HEK293 (cell line): ENCODE data around the gene RGS14.

Experiments
- CTCF ChIA-PET: fragments of 350-600 bp; formaldehyde crosslinking; extraction: SDS; loops from one replicate; lab custom pipeline; 2021; ENCODE audit warnings: antibody characterized with exemption; lab: Yijun Ruan, JAX
- POLR2A ChIA-PET: fragments of 300-600 bp; formaldehyde crosslinking; extraction: SDS; loops from one replicate; lab custom pipeline; 2020; ENCODE audit warnings: antibody characterized with exemption, inconsistent platforms; lab: Yijun Ruan, JAX
- H3K27ac ChIP-seq: fragments of 200-500 bp; sonication (Bioruptor generic); 2 replicates; pipeline ENCODE4 v1.5.1; 2014; ENCODE audit warnings: low read depth, low read length, control low read depth, inconsistent platforms; ENCODE audit errors: extremely low read depth
- H3K36me3 ChIP-seq, 2 experiments: fragments of 200-500 bp in 1 of 2; sonication (Bioruptor generic) in 1 of 2; 1 replicate in 1 of 2; 2 replicates in 1 of 2; pipeline ENCODE4 v1.5.1; 2014 to 2017; ENCODE audit warnings: inconsistent platforms in 2 of 2, low read length in 2 of 2; ENCODE audit not compliant: control insufficient read depth in 2 of 2, insufficient read depth in 1 of 2
- H3K4me1 ChIP-seq: fragments of 200-500 bp; sonication (Bioruptor generic); 2 replicates; pipeline ENCODE4 v1.5.1; 2014; ENCODE audit warnings: mild to moderate bottlenecking, low read length, inconsistent platforms; ENCODE audit not compliant: control insufficient read depth, insufficient read depth
- H3K4me3 ChIP-seq: 2 replicates; pipeline ENCODE4 v1.5.1; 2011; ENCODE audit warnings: low read depth, mild to moderate bottlenecking, control low read depth, low read length, moderate library complexity
- H3K9me3 ChIP-seq: fragments of 200-500 bp; sonication (Bioruptor generic); 2 replicates; pipeline ENCODE4 v1.5.1; 2014; ENCODE audit warnings: low read depth, low read length, inconsistent platforms; ENCODE audit not compliant: control insufficient read depth, insufficient read depth
- FEZF1 ChIP-seq: fragments of 450-650 bp; formaldehyde crosslinking; IDR thresholded peaks from 2 replicates; pipeline ENCODE4 v1.5.1; 2016; ENCODE audit warnings: missing biosample characterization, missing genetic modification characterization
- HOXA7 ChIP-seq: sonication (generic); formaldehyde crosslinking; IDR thresholded peaks from 2 replicates; pipeline ENCODE4 v1.8.1; 2022; ENCODE audit warnings: missing genetic modification reagents, borderline replicate concordance
- HOXD13 ChIP-seq: sonication (generic); formaldehyde crosslinking; IDR thresholded peaks from 2 replicates; pipeline ENCODE4 v1.8.0; 2022; ENCODE audit warnings: missing genetic modification reagents, borderline replicate concordance
- YY1 ChIP-seq: fragments of 450-650 bp; formaldehyde crosslinking; IDR thresholded peaks from 2 replicates; pipeline ENCODE4 v1.5.1; 2018; ENCODE audit warnings: missing biosample characterization, missing genetic modification characterization
- ZBTB1 ChIP-seq: fragments of 450-650 bp; formaldehyde crosslinking; IDR thresholded peaks from 2 replicates; pipeline ENCODE4 v1.5.1; 2016; ENCODE audit warnings: missing biosample characterization, missing genetic modification characterization
- ZBTB20 ChIP-seq: fragments of 450-650 bp; formaldehyde crosslinking; IDR thresholded peaks from 2 replicates; pipeline ENCODE4 v1.5.1; 2016; ENCODE audit warnings: missing biosample characterization, missing genetic modification characterization
- ZBTB26 ChIP-seq: fragments of 450-650 bp; formaldehyde crosslinking; optimal IDR thresholded peaks from 2 replicates; pipeline ENCODE3; 2016; ENCODE audit warnings: missing biosample characterization, mild to moderate bottlenecking, missing genetic modification characterization
- ZFP3 ChIP-seq: fragments of 450-650 bp; formaldehyde crosslinking; IDR thresholded peaks from 2 replicates; pipeline ENCODE4 v1.5.1; 2016; ENCODE audit warnings: low read depth, missing biosample characterization, missing genetic modification characterization
- ZFP69B ChIP-seq: fragments of 450-650 bp; formaldehyde crosslinking; IDR thresholded peaks from 2 replicates; pipeline ENCODE4 v1.5.1; 2016; ENCODE audit warnings: missing biosample characterization, missing genetic modification characterization
- ZNF132 ChIP-seq: fragments of 450-650 bp; formaldehyde crosslinking; IDR thresholded peaks from 2 replicates; pipeline ENCODE4 v1.5.1; 2017; ENCODE audit warnings: missing biosample characterization, missing genetic modification characterization, borderline replicate concordance
- ZNF155 ChIP-seq: fragments of 450-650 bp; formaldehyde crosslinking; IDR thresholded peaks from 2 replicates; pipeline ENCODE4 v1.5.1; 2016; ENCODE audit warnings: missing biosample characterization, missing genetic modification characterization
- ZNF211 ChIP-seq: fragments of 450-650 bp; formaldehyde crosslinking; IDR thresholded peaks from 2 replicates; pipeline ENCODE4 v1.5.1; 2016; ENCODE audit warnings: low read depth, missing biosample characterization, missing genetic modification characterization
- ZNF214 ChIP-seq: fragments of 450-650 bp; formaldehyde crosslinking; IDR thresholded peaks from 2 replicates; pipeline ENCODE4 v1.5.1; 2017; ENCODE audit warnings: missing biosample characterization, mild to moderate bottlenecking, missing genetic modification characterization, borderline replicate concordance
- ZNF274 ChIP-seq, 2 experiments: fragments of 200-500 bp in 1 of 2; fragments of 450-650 bp in 1 of 2; sonication (Bioruptor generic) in 1 of 2; formaldehyde crosslinking in 1 of 2; IDR thresholded peaks; 2 replicates each; pipeline versions ENCODE4 v1.5.1 to v1.6.1; 2014 to 2016; ENCODE audit warnings: borderline replicate concordance in 1 of 2, inconsistent platforms in 1 of 2, low read length in 1 of 2, missing biosample characterization in 1 of 2, missing genetic modification characterization in 1 of 2
- ZNF335 ChIP-seq: fragments of 450-650 bp; formaldehyde crosslinking; conservative IDR thresholded peaks from 2 replicates; pipeline ENCODE4 v1.5.1; 2016; ENCODE audit warnings: missing biosample characterization, missing genetic modification characterization
- ZNF37A ChIP-seq: fragments of 450-650 bp; IDR thresholded peaks from 2 replicates; pipeline ENCODE4 v1.5.1; 2018; ENCODE audit warnings: missing biosample characterization, missing genetic modification characterization
- ZNF416 ChIP-seq: fragments of 450-650 bp; formaldehyde crosslinking; IDR thresholded peaks from 2 replicates; pipeline ENCODE4 v1.5.1; 2016; ENCODE audit warnings: missing biosample characterization, missing genetic modification characterization
- ZNF521 ChIP-seq: fragments of 450-650 bp; formaldehyde crosslinking; IDR thresholded peaks from 2 replicates; pipeline ENCODE4 v1.5.1; 2017; ENCODE audit warnings: missing biosample characterization, mild to moderate bottlenecking, missing genetic modification characterization
- ZNF561 ChIP-seq: fragments of 450-650 bp; IDR thresholded peaks from 2 replicates; pipeline ENCODE4 v1.5.1; 2018; ENCODE audit warnings: missing biosample characterization, missing genetic modification characterization, borderline replicate concordance
- ZNF645 ChIP-seq: fragments of 450-650 bp; formaldehyde crosslinking; IDR thresholded peaks from 2 replicates; pipeline ENCODE4; 2016; ENCODE audit warnings: missing biosample characterization, missing genetic modification characterization
- ZNF76 ChIP-seq: fragments of 450-650 bp; formaldehyde crosslinking; IDR thresholded peaks from 2 replicates; pipeline ENCODE4; 2016; ENCODE audit warnings: low read depth, missing biosample characterization, missing genetic modification characterization, borderline replicate concordance
- ZNF791 ChIP-seq: fragments of 450-650 bp; formaldehyde crosslinking; IDR thresholded peaks from 2 replicates; pipeline ENCODE4 v1.5.1; 2016; ENCODE audit warnings: missing biosample characterization, missing genetic modification characterization
- ZSCAN23 ChIP-seq: fragments of 450-650 bp; formaldehyde crosslinking; IDR thresholded peaks from 2 replicates; pipeline ENCODE4 v1.5.1; 2016; ENCODE audit warnings: missing biosample characterization, missing genetic modification characterization
- ZSCAN30 ChIP-seq: fragments of 450-650 bp; IDR thresholded peaks from 2 replicates; pipeline ENCODE4 v1.5.1; 2018; ENCODE audit warnings: missing biosample characterization, mild to moderate bottlenecking, missing genetic modification characterization, moderate library complexity
- TF ChIP-seq, protein P1 (sequence below): fragments of 450-650 bp; formaldehyde crosslinking; IDR thresholded peaks from 2 replicates; pipeline ENCODE4 v1.5.1; 2016; ENCODE audit warnings: missing biosample characterization, missing genetic modification characterization
- TF ChIP-seq, protein P2 (sequence below): fragments of 450-650 bp; formaldehyde crosslinking; IDR thresholded peaks from 2 replicates; pipeline ENCODE4 v1.5.1; 2016; ENCODE audit warnings: missing biosample characterization, missing genetic modification characterization

RGS14 gene

GRCh38 chr5:177355162-177355867 lies 2.4 kb upstream of the RGS14 start (continued):
- TF ChIP-seq, protein P1, sequence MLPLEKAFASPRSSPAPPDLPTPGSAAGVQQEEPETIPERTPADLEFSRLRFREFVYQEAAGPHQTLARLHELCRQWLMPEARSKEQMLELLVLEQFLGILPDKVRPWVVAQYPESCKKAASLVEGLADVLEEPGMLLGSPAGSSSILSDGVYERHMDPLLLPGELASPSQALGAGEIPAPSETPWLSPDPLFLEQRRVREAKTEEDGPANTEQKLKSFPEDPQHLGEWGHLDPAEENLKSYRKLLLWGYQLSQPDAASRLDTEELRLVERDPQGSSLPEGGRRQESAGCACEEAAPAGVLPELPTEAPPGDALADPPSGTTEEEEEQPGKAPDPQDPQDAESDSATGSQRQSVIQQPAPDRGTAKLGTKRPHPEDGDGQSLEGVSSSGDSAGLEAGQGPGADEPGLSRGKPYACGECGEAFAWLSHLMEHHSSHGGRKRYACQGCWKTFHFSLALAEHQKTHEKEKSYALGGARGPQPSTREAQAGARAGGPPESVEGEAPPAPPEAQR = no peak
- TF ChIP-seq ZNF214 (tag by site-specific recombination) (no peak), HOXA7 (no peak), ZNF132 (tag by site-specific recombination) (no peak), ZNF37A (tag by site-specific recombination) (no peak), ZBTB26 (tag by site-specific recombination) (no peak), ZSCAN23 (no peak), YY1 (no peak)

DNA sequence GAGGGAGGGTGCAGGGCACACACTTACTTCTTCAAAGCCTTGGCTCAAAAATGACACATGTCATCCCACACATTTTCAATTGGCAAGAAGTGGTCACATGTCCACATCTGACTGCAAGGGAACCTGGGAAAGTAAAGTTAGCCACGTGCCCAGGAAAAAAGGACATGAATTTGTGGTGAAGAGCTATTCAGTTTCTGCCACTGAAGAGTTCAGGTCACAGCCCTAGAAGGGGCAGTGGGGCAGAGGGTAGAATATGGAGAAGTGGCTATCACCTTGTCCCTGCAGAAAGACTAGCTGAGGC lies 1.9 kb upstream of the RGS14 start:
- TF ChIP-seq FEZF1 (tag by site-specific recombination) (no peak), ZNF645 (tag by site-specific recombination) (no peak), ZNF416 (tag by site-specific recombination) (no peak), ZNF155 (tag by site-specific recombination) (no peak), ZNF214 (tag by site-specific recombination) (no peak), ZNF211 (tag by site-specific recombination) (no peak), ZNF335 (no peak), ZBTB1 (no peak), HOXA7 (no peak), ZFP69B (tag by site-specific recombination) (no peak), ZNF76 (tag by site-specific recombination) (no peak)
- no peaks in the 10 kb centered on the region for H3K4me1 ChIP-seq
- H3K9me3 ChIP-seq = no peaks in the 10 kb centered on the region
- ChIA-PET CTCF (interaction anchor here (0.7 to 1.5 kb wide), 6 partner anchors 13 to 54 kb away, joined by 3 to 5 read pairs (median 3); no protein-coding TSS in a partner anchor), POLR2A (no interaction called here)
- H3K4me3 ChIP-seq = no peak overlapping the region
- H3K27ac ChIP-seq = no peak overlapping the region
- no peaks in the 10 kb centered on the region for H3K36me3 ChIP-seq

DNA sequence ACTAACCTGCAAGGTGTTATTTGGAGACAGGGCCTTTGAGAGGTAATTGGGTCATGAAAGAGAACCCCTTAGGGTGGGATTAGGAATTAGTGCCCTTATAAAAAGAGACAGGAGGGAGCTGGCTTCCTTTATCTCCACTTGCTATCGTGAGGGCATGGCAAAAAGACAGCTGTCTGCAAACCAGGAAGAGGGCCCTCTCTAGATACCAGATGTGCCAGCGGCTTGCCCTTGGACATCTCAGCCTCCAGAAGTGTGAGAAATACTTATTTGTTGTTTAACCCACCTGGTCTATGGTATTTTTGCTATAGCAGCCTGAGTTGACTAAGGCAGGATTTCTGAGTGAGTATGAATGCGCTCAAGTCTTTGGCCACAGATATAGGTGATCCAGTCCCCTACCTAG lies 978 bp upstream of the RGS14 start:
- CTCF ChIA-PET = interaction anchor here (1.5 kb wide), 1 partner anchor 55 kb away, joined by 3 read pairs; no protein-coding TSS in a partner anchor
- TF ChIP-seq ZBTB20 (tag by site-specific recombination) = no peak
- no peak for TF ChIP-seq ZNF561
- no peak for TF ChIP-seq ZFP3 (tag by site-specific recombination)
- TF ChIP-seq ZNF791 (tag by site-specific recombination) = no peak
- TF ChIP-seq HOXD13 = no peak
- TF ChIP-seq, protein P2, sequence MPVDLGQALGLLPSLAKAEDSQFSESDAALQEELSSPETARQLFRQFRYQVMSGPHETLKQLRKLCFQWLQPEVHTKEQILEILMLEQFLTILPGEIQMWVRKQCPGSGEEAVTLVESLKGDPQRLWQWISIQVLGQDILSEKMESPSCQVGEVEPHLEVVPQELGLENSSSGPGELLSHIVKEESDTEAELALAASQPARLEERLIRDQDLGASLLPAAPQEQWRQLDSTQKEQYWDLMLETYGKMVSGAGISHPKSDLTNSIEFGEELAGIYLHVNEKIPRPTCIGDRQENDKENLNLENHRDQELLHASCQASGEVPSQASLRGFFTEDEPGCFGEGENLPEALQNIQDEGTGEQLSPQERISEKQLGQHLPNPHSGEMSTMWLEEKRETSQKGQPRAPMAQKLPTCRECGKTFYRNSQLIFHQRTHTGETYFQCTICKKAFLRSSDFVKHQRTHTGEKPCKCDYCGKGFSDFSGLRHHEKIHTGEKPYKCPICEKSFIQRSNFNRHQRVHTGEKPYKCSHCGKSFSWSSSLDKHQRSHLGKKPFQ (tag by site-specific recombination) = no peak
- TF ChIP-seq ZNF521 (tag by site-specific recombination) = no peak
- TF ChIP-seq ZSCAN30 (tag by site-specific recombination) = no peak
- TF ChIP-seq ZNF274 (IDR thresholded peaks at IDR 0.05; ENCODE audit: low read length) = no peak
- TF ChIP-seq ZNF274 (tag by site-specific recombination; IDR thresholded peaks at IDR 0.05; ENCODE audit: borderline replicate concordance) = no peak
- TF ChIP-seq, all 188 proteins: peak for 0
- no peak overlapping the region for H3K27ac ChIP-seq
- H3K9me3 ChIP-seq = no peaks in the 10 kb centered on the region
- H3K36me3 ChIP-seq = no peaks in the 10 kb centered on the region
- H3K4me3 ChIP-seq = no peak overlapping the region
- POLR2A ChIA-PET = interaction anchor here (0.7 kb wide), 1 partner anchor 14 kb away, joined by 4 read pairs; no protein-coding TSS in a partner anchor
- no peaks in the 10 kb centered on the region for H3K4me1 ChIP-seq
